HL-60 (cell line): ENCODE data around the gene KLK7.

Source experiments
- DNase-seq, 2 experiments: peaks; one replicate each; pipeline ENCODE4 v3.0.0-alpha.2; 2010 to 2020; ENCODE audit warnings: low read depth in 1 of 2, low spot score in 1 of 2
- H3K27ac ChIP-seq: fragments of 250-450 bp; sonication (Bioruptor Pico); replicated peaks from 2 replicates; pipeline ENCODE4 v1.5.1; 2020; ENCODE audit warnings: mild to moderate bottlenecking, moderate library complexity
- H3K27me3 ChIP-seq: fragments of 250-450 bp; sonication (Bioruptor Pico); 2 replicates; pipeline ENCODE4 v1.5.1; 2021; ENCODE audit warnings: mild to moderate bottlenecking, moderate library complexity; ENCODE audit not compliant: insufficient read depth, poor library complexity, severe bottlenecking
- H3K4me3 ChIP-seq: replicated peaks from 2 replicates; pipeline ENCODE4 v1.5.1; 2011; ENCODE audit warnings: mild to moderate bottlenecking, control low read depth, low read length; ENCODE audit not compliant: insufficient read depth
- CTCF ChIP-seq: IDR thresholded peaks from one replicate; pipeline ENCODE4 v1.5.1; 2011; ENCODE audit warnings: low read length, control low read depth, inconsistent platforms; ENCODE audit not compliant: insufficient read depth
- GABPA ChIP-seq: IDR thresholded peaks from 2 replicates; pipeline ENCODE4 v1.6.1; 2012; ENCODE audit warnings: low read depth
- POLR2AphosphoS5 ChIP-seq: IDR thresholded peaks from 2 replicates; pipeline ENCODE4 v1.6.1; 2012; ENCODE audit warnings: low read depth
- REST ChIP-seq: IDR thresholded peaks from 2 replicates; pipeline ENCODE4 v1.6.1; 2012; ENCODE audit warnings: low read depth; ENCODE audit not compliant: insufficient replicate concordance
- SPI1 ChIP-seq: IDR thresholded peaks from 2 replicates; pipeline ENCODE4 v1.6.1; 2012; ENCODE audit warnings: low read depth, mild to moderate bottlenecking, borderline replicate concordance

KLK7 gene

GRCh38 chr19:51025401-51025800 is 41.7 kb upstream of the KLK7 start:
- Histone ChIP-seq H3K27me3 (no peaks in the 10 kb centered on the region), H3K27ac (no peak overlapping the region), H3K4me3 (no peak overlapping the region)
- TF ChIP-seq CTCF (no peak), REST (no peak), POLR2AphosphoS5 (no peak), GABPA (no peak), SPI1 (no peak)
- no peak for DNase-seq

GRCh38 chr19:51024924-51025323 is 41.2 kb upstream of the KLK7 start:
- Histone ChIP-seq H3K4me3 (no peak overlapping the region), H3K27ac (no peak overlapping the region), H3K27me3 (peaks cover 4% of the 10 kb centered on the region)
- TF ChIP-seq SPI1 (no peak), REST (no peak), POLR2AphosphoS5 (no peak), CTCF (no peak), GABPA (no peak)
- DNase-seq: no peak

GRCh38 chr19:51023946-51024345 is 40.2 kb upstream of the KLK7 start:
- Histone ChIP-seq H3K27ac (no peak overlapping the region), H3K27me3 (peaks cover 12% of the 10 kb centered on the region), H3K4me3 (no peak overlapping the region)
- TF ChIP-seq CTCF: no peak
- TF ChIP-seq POLR2AphosphoS5: no peak
- DNase-seq: no peak

GRCh38 chr19:51022526-51022925 is 38.8 kb upstream of the KLK7 start:
- peaks cover 23% of the 10 kb centered on the region for H3K27me3 ChIP-seq
- no peak overlapping the region for H3K27ac ChIP-seq
- no peak for DNase-seq
- TF ChIP-seq GABPA (no peak), CTCF (no peak), POLR2AphosphoS5 (no peak), REST (no peak), SPI1 (no peak)
- H3K4me3 ChIP-seq: no peak overlapping the region
